BJ (cell line): ENCODE data around the gene ASAP2. TPM values are rescaled to one million over a fixed set of nuclear protein-coding genes. Genes with fewer than 3 reads are reported as not detected.
"Not testable (repeated sequence)": the region's sequence is repeated elsewhere in the genome, so short reads cannot be mapped to it uniquely, and the experiment has no call there.

ENCODE experiments used
- CTCF ChIA-PET: fragments of 350-600 bp; formaldehyde crosslinking; extraction: SDS; loops from one replicate; lab custom pipeline; 2021; ENCODE audit warnings: antibody characterized with exemption, inconsistent platforms; lab: Yijun Ruan, JAX
- POLR2A ChIA-PET: fragments of 300-600 bp; sonication (Branson Sonifier 250); formaldehyde crosslinking; extraction: SDS; loops from one replicate; lab custom pipeline; 2021; ENCODE audit warnings: antibody characterized with exemption; lab: Charles Lee
- DNase-seq: peaks from one replicate; pipeline ENCODE4 v3.0.0-alpha.2; 2011; ENCODE audit warnings: low read depth
- H3K27me3 ChIP-seq: 2 replicates; pipeline ENCODE4 v1.6.0; 2011; ENCODE audit warnings: low read length; ENCODE audit not compliant: control insufficient read depth, insufficient read depth
- H3K36me3 ChIP-seq: 2 replicates; pipeline ENCODE4 v1.5.1; 2011; ENCODE audit warnings: low read length; ENCODE audit not compliant: control insufficient read depth, insufficient read depth
- H3K4me3 ChIP-seq: 2 replicates; pipeline ENCODE4 v1.5.1; 2011; ENCODE audit warnings: low read depth, mild to moderate bottlenecking, control low read depth, low read length
- polyA plus RNA-seq: library from polyadenylated mRNA; depleted of rRNA; stranded (reverse); fragments of >200 nt; gene quantifications from 2 replicates; pipeline ENCODE4 v1.2.3, GENCODE V29; 2011
- TF ChIP-seq, protein P1 (sequence below): IDR thresholded peaks from 2 replicates; pipeline ENCODE4 v1.5.1; 2011; ENCODE audit warnings: low read depth, mild to moderate bottlenecking, control low read depth, inconsistent platforms, low read length, moderate library complexity; ENCODE audit not compliant: insufficient read depth

ASAP2 gene
- polyA plus RNA-seq, 1 experiment, result 14.1 TPM

GRCh38 chr2:9391961-9392720 lies 185.5 kb downstream of the ASAP2 start:
- CTCF ChIA-PET, result interaction anchor here (1.2 kb wide), 1 partner anchor 250 kb away, joined by 5 read pairs; no protein-coding TSS in a partner anchor

DNA sequence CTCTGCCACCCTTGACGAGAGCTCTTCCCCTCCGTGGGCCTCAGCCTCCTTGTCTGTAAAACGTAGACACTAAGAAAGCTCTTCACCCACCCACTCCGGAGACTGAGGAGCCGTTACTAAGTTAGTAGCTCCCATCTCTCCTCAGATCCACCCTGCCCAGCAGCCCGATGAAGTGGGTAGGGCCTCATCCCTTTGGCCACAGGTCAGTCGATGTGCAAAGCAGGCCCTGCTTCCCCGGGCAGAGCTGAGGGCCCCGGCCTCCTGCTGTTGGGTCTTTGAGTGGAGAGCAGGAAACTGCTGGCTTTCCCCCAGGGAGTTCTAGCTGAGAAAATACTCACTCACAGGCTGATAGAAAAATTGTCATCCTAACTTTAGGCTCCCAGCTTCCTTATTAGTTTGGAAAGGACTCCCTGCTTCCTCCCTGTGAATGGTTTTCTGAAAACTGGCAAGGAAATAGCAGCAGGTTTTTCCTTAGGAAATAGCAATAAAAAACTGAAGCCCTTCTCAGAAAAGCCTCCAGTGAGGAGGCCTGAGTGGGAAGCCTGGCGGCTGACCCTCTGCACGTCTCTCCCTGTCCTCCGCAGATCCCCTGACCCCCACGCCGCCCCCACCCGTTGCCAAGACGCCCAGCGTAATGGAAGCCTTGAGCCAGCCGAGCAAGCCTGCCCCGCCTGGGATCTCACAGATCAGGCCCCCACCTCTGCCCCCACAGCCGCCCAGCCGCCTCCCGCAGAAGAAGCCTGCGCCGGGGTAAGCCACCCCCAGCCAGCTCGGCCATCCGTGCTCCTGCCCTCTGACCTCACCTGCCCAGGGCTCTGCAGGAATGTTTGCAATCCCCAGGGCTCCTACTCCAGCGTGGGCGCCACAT lies 186.5 kb downstream of the ASAP2 start:
- DNase-seq, result no peak
- H3K4me3 ChIP-seq, result no peak overlapping the region
- H3K36me3 ChIP-seq, result peaks cover 18% of the 10 kb centered on the region
- CTCF ChIA-PET, result interaction anchor here (0.6 to 1.2 kb wide), 3 partner anchors 18 to 251 kb away, joined by 3 to 5 read pairs (median 3); no protein-coding TSS in a partner anchor
- H3K27me3 ChIP-seq, result no peaks in the 10 kb centered on the region
- TF ChIP-seq, protein P1, sequence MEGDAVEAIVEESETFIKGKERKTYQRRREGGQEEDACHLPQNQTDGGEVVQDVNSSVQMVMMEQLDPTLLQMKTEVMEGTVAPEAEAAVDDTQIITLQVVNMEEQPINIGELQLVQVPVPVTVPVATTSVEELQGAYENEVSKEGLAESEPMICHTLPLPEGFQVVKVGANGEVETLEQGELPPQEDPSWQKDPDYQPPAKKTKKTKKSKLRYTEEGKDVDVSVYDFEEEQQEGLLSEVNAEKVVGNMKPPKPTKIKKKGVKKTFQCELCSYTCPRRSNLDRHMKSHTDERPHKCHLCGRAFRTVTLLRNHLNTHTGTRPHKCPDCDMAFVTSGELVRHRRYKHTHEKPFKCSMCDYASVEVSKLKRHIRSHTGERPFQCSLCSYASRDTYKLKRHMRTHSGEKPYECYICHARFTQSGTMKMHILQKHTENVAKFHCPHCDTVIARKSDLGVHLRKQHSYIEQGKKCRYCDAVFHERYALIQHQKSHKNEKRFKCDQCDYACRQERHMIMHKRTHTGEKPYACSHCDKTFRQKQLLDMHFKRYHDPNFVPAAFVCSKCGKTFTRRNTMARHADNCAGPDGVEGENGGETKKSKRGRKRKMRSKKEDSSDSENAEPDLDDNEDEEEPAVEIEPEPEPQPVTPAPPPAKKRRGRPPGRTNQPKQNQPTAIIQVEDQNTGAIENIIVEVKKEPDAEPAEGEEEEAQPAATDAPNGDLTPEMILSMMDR, result no peak
- POLR2A ChIA-PET, result no interaction called here

More at GRCh38 chr2:9391961-9392720, 185.5 kb downstream of the ASAP2 start:
- no peaks in the 10 kb centered on the region for H3K27me3 ChIP-seq
- DNase-seq, result no peak
- TF ChIP-seq, protein P1, result no peak
- H3K36me3 ChIP-seq, result peaks cover 21% of the 10 kb centered on the region
- no peak overlapping the region for H3K4me3 ChIP-seq
- POLR2A ChIA-PET, result no interaction called here

GRCh38 chr2:9394816-9395215 lies 188.2 kb downstream of the ASAP2 start:
- TF ChIP-seq, protein P1, result no peak
- no peak for DNase-seq
- POLR2A ChIA-PET, result no interaction called here
- Histone ChIP-seq H3K4me3 (no peak overlapping the region), H3K27me3 (no peaks in the 10 kb centered on the region), H3K36me3 (peaks cover 11% of the 10 kb centered on the region)
- CTCF ChIA-PET, result no interaction called here

DNA sequence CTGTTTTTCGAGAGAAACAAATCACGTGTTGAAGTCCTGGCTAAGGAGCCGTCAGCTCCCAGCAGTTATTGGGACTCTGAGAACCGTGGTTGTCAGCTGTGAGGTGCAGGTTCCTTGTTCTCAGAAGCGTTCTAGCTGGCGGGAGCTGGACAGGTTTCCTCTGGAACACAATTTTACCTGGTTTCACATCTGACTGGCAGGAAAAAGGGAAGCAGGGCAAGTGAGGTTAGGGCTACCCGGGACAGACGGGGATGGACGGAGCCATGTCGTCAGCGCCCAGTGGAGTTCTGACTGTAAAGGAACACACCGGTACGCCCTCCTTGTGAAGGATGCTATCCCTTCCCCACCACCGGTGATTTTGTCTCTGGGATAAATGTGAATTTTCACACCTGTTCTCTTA lies 190.6 kb downstream of the ASAP2 start:
- no peak overlapping the region for H3K4me3 ChIP-seq
- DNase-seq, result no peak
- peaks cover 17% of the 10 kb centered on the region for H3K36me3 ChIP-seq
- TF ChIP-seq, protein P1, result no peak
- CTCF ChIA-PET, result no interaction called here
- H3K27me3 ChIP-seq, result no peaks in the 10 kb centered on the region
- POLR2A ChIA-PET, result interaction anchor here (0.6 kb wide), 1 partner anchor 57 kb away, joined by 5 read pairs; no protein-coding TSS in a partner anchor

DNA sequence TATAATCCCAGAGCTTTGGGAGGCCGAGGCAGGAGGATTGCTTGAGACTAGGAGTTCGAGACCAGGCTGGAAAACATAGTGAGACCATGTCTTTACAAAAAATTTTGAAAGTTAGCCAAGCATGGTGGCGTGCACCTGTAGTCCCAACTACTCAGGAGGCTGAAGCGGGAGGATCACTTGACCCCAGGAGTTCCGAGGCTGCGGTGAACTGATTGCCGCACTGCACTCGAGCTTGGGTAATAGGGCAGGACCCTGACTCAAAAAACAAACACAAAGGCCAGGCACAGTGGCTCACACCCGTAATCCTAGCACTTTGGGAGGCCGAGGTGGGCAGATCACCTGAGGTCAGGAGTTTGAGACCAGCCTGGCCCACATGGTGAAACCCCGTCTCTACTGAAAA lies 191.6 kb downstream of the ASAP2 start:
- DNase-seq, H3K27me3 ChIP-seq, POLR2A ChIA-PET, H3K4me3 ChIP-seq: not testable (repeated sequence)
- CTCF ChIA-PET, result interaction anchor here (0.7 kb wide), 1 partner anchor 1657 kb away, joined by 3 read pairs; no protein-coding TSS in a partner anchor
- peaks cover 19% of the 10 kb centered on the region for H3K36me3 ChIP-seq
